ENCODE measurements around the gene SERPINB13. TPM values are rescaled to one million over a fixed set of nuclear protein-coding genes. Genes with fewer than 3 reads are reported as not detected.
A peak's percentile ranks its signal among the peaks of the same experiment; 100 is the strongest.

The SERPINB13 gene
- total RNA-seq, 4 donors from 2014 or later = not detected

- Histone ChIP-seq H3K4me1 (peaks cover 0 to 8% of the 10 kb centered on the region in 2 donors), H3K4me3 (no peak overlapping the region), H3K27me3 (no peaks in the 10 kb centered on the region), H3K9me3 (no peaks in the 10 kb centered on the region), H3K27ac (no peak overlapping the region), H3K36me3 (no peaks in the 10 kb centered on the region)
- intact Hi-C loops (cut with DNase I; ENCODE audit: low total_unique reads) = no loop called here
- TF ChIP-seq POLR2A (IDR thresholded peaks at IDR 0.05) (no peak), CTCF (IDR thresholded peaks at IDR 0.05) (no peak)
- no peak for DNase-seq
Measured at GRCh38 chr18:63550068-63550467, 37.1 kb upstream of the SERPINB13 start.

GRCh38 chr18:63551769-63552168 lies 35.4 kb upstream of the SERPINB13 start:
- intact Hi-C loops (cut with DNase I; ENCODE audit: low total_unique reads) = no loop called here
- Histone ChIP-seq H3K9me3 (no peaks in the 10 kb centered on the region), H3K4me3 (no peak overlapping the region), H3K27me3 (no peaks in the 10 kb centered on the region), H3K27ac (no peak overlapping the region), H3K4me1 (peaks cover 0 to 8% of the 10 kb centered on the region in 2 donors), H3K36me3 (no peaks in the 10 kb centered on the region)
- TF ChIP-seq POLR2A (IDR thresholded peaks at IDR 0.05) (no peak), CTCF (IDR thresholded peaks at IDR 0.05) (no peak)
- DNase-seq = no peak

- Histone ChIP-seq H3K4me3 (no peak overlapping the region), H3K27me3 (no peaks in the 10 kb centered on the region), H3K9me3 (no peaks in the 10 kb centered on the region), H3K27ac (peak overlapping the region in 1 of 2 donors; percentile 56), H3K4me1 (peaks cover 0 to 8% of the 10 kb centered on the region in 2 donors), H3K36me3 (no peaks in the 10 kb centered on the region)
- intact Hi-C loops (cut with DNase I; ENCODE audit: low total_unique reads) = no loop called here
- no peak for DNase-seq
- TF ChIP-seq POLR2A (IDR thresholded peaks at IDR 0.05) (no peak), CTCF (IDR thresholded peaks at IDR 0.05) (no peak)
Measured at GRCh38 chr18:63552581-63552980, 34.6 kb upstream of the SERPINB13 start.

- Histone ChIP-seq H3K4me1 (peaks cover 0 to 8% of the 10 kb centered on the region in 2 donors), H3K9me3 (no peaks in the 10 kb centered on the region), H3K27ac (peak overlapping the region; percentile 11 to 56), H3K4me3 (no peak overlapping the region), H3K27me3 (no peaks in the 10 kb centered on the region), H3K36me3 (no peaks in the 10 kb centered on the region)
- intact Hi-C loops (cut with DNase I; ENCODE audit: low total_unique reads) = no loop called here
- no peak for TF ChIP-seq CTCF (IDR thresholded peaks at IDR 0.05)
- no peak for TF ChIP-seq POLR2A (IDR thresholded peaks at IDR 0.05)
- DNase-seq = peak in 1 of 2 donors; percentile 19
Measured at GRCh38 chr18:63553081-63553480, 34.1 kb upstream of the SERPINB13 start.

- intact Hi-C loops (cut with DNase I; ENCODE audit: low total_unique reads) = no loop called here
- Histone ChIP-seq H3K27ac (no peak overlapping the region), H3K27me3 (no peaks in the 10 kb centered on the region), H3K9me3 (no peaks in the 10 kb centered on the region), H3K36me3 (no peaks in the 10 kb centered on the region), H3K4me3 (no peak overlapping the region), H3K4me1 (no peaks in the 10 kb centered on the region)
- no peak for DNase-seq
- no peak for TF ChIP-seq POLR2A (IDR thresholded peaks at IDR 0.05)
- TF ChIP-seq CTCF (IDR thresholded peaks at IDR 0.05) = no peak
Measured at GRCh38 chr18:63559567-63560491, 27.3 kb upstream of the SERPINB13 start.
